Ascending aorta (tissue), 2 donors: ENCODE measurements around the gene CCR9. TPM values are rescaled to one million over a fixed set of nuclear protein-coding genes. Genes with fewer than 3 reads are reported as not detected.

ENCODE experiments used
- DNase-seq, 2 donors: peaks; one replicate each; pipeline ENCODE4 v3.0.0-alpha.2; 2019; ENCODE audit warnings: low spot score in 2 of 2
- H3K27ac ChIP-seq, 2 donors: fragments of 200-600 bp; sonication (generic); one replicate each; pipeline ENCODE4 v1.5.1; 2016 to 2017; ENCODE audit warnings: mild to moderate bottlenecking in 1 of 2
- H3K27me3 ChIP-seq: fragments of 200-600 bp; sonication (generic); one replicate; pipeline ENCODE4 v1.5.1; 2017
- H3K36me3 ChIP-seq, 2 donors: fragments of 200-600 bp; sonication (generic); one replicate each; pipeline ENCODE4 v1.5.1; 2016
- H3K4me1 ChIP-seq, 2 donors: fragments of 200-600 bp; sonication (generic); one replicate each; pipeline ENCODE4 v1.5.1; 2016 to 2017; ENCODE audit warnings: mild to moderate bottlenecking in 1 of 2
- H3K4me3 ChIP-seq, 2 donors: fragments of 200-600 bp; sonication (generic); one replicate each; pipeline ENCODE4 v1.5.1; 2016 to 2017; ENCODE audit warnings: mild to moderate bottlenecking in 1 of 2
- H3K9me3 ChIP-seq, 2 donors: fragments of 200-600 bp; sonication (generic); one replicate each; pipeline ENCODE4 v1.5.1; 2016
- intact Hi-C: fragments of 100-400 bp; cut with DNase I; formaldehyde crosslinking; loops from one replicate; pipeline ENCODE4 v1.15.1; 2023
- total RNA-seq: library from RNA; depleted of rRNA; stranded (reverse); fragments of >200 nt; gene quantifications from one replicate; pipeline ENCODE4 v1.1.0, GENCODE V29; 2016
- TF ChIP-seq, protein P1 (sequence below), 3 experiments: fragments of 200-600 bp in 2 of 3; fragments of 450-650 bp in 1 of 3; sonication (generic) in 2 of 3; IDR thresholded peaks; one replicate each; pipeline ENCODE4 v1.5.1; 2016 to 2019; ENCODE audit warnings: antibody characterized with exemption in 3 of 3, mild to moderate bottlenecking in 1 of 3, moderate library complexity in 1 of 3

The CCR9 gene
- total RNA-seq, 1 donor from 2014 or later: not detected

DNA sequence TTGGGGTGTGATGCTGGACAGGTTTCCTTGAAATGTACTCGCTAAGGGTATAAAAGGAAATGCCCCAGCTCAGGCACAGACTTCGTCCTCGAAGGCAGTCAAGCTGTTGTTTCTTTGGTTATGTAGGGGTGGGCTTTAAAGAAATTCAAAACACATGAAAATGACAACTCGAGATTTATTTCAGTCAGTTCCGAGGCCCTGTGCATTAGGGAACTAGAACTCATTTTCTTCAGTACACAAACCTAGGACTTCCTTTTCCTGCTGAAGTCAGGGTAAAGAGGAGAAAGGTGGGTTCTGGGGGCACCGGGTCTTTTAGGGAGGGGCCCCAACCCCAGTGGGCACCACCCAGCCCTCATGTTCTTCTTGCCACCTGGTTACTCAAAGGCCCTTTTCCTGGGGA lies 7.7 kb downstream of the CCR9 start:
- H3K4me3 ChIP-seq: no peak overlapping the region

DNA sequence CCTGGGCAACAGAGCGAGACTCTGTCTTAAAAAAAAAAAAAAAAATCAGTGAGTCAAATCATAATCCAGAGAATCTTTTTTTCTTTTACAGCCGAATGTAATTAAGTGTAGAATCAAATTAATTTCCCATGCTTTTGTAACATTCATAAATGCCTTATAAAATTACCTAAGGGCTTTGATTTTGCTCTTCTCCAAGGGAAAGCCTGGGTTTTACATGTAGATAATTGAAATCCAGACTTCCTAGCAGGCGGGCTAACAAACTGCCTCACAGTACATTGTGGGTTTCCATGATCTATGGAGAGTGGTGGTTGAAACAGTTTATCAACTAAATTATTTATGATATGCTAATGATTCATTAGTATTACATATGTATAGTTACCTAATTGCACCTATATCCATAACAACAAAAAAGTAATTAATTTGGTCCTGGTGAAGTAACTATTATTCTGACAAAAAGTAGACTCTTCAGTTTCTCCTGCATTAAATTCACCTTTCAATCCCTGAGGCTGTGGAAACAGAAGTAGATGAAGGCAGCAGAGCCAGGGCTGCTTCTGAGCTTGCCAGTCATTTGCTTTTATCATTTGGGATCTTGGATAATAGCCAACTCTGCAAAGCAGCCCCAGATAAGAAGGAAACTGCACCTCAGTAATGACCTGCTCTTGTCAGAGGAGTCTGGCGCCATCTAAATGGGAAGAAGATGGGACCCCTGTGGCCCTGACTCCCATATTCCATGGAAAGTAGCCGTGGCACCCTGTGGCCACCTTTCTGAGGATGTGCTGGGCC lies 9.5 kb downstream of the CCR9 start:
- no peaks in the 10 kb centered on the region for H3K4me1 ChIP-seq
- no peaks in the 10 kb centered on the region for H3K9me3 ChIP-seq
- no peak for DNase-seq
- no peaks in the 10 kb centered on the region for H3K36me3 ChIP-seq
- no peak overlapping the region for H3K4me3 ChIP-seq
- no peak overlapping the region for H3K27ac ChIP-seq
- TF ChIP-seq, protein P1, sequence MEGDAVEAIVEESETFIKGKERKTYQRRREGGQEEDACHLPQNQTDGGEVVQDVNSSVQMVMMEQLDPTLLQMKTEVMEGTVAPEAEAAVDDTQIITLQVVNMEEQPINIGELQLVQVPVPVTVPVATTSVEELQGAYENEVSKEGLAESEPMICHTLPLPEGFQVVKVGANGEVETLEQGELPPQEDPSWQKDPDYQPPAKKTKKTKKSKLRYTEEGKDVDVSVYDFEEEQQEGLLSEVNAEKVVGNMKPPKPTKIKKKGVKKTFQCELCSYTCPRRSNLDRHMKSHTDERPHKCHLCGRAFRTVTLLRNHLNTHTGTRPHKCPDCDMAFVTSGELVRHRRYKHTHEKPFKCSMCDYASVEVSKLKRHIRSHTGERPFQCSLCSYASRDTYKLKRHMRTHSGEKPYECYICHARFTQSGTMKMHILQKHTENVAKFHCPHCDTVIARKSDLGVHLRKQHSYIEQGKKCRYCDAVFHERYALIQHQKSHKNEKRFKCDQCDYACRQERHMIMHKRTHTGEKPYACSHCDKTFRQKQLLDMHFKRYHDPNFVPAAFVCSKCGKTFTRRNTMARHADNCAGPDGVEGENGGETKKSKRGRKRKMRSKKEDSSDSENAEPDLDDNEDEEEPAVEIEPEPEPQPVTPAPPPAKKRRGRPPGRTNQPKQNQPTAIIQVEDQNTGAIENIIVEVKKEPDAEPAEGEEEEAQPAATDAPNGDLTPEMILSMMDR (IDR thresholded peaks at IDR 0.05): no peak
- intact Hi-C loops: no loop called here
- no peaks in the 10 kb centered on the region for H3K27me3 ChIP-seq

More for the DNA sequence above, 7.7 kb downstream of the CCR9 start:
- Histone ChIP-seq H3K4me1 (no peaks in the 10 kb centered on the region), H3K36me3 (no peaks in the 10 kb centered on the region), H3K27me3 (no peaks in the 10 kb centered on the region), H3K9me3 (no peaks in the 10 kb centered on the region), H3K27ac (no peak overlapping the region)
- DNase-seq: no peak
- intact Hi-C loops: no loop called here
- TF ChIP-seq, protein P1 (IDR thresholded peaks at IDR 0.05): no peak

DNA sequence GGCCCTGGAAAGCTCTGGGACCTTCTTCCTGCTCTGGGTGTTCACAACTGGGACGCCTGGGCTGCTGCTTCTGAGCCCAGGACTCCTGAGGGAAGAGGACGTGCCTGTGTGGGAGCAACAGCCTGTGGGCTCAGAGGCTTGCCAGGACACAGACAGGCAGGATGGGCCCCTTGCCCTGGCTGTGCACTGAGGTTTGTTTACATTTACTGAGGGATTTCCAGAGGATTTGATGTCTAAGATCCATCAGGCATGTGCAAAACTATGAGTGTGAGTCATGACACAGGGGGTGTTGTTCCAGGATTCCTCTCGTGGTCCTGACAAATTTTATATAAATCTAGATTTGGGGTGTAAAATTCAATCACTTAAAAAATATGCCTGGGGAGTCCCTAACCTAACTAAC lies 10.6 kb downstream of the CCR9 start:
- Histone ChIP-seq H3K27ac (no peak overlapping the region), H3K36me3 (no peaks in the 10 kb centered on the region), H3K4me1 (no peaks in the 10 kb centered on the region), H3K27me3 (no peaks in the 10 kb centered on the region), H3K9me3 (no peaks in the 10 kb centered on the region), H3K4me3 (no peak overlapping the region)
- no peak for DNase-seq
- intact Hi-C loops: no loop called here
- TF ChIP-seq, protein P1 (IDR thresholded peaks at IDR 0.05): no peak

DNA sequence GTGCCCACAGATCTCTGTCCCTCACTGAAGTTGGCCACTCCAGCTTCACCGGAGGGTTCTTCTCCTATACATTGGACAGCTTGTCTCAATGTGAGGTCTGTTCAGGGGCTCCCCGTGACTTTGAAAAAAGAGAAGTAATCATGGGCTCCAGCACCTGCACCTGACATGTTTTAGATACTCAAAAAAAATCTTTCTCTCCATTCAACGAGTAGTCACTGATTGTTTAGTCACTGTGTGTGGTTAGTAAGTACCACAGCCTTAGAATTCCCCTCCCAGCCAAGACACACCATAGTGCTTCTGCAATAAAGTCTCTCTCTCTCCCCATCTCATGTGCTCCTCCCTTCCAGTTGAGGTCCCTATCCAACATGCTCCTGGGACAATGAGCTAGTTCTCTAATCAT lies 18.6 kb downstream of the CCR9 start:
- TF ChIP-seq, protein P1 (IDR thresholded peaks at IDR 0.05): no peak
- no peak overlapping the region for H3K4me3 ChIP-seq
- H3K9me3 ChIP-seq: no peaks in the 10 kb centered on the region
- no peak overlapping the region for H3K27ac ChIP-seq
- no peaks in the 10 kb centered on the region for H3K27me3 ChIP-seq
- no peaks in the 10 kb centered on the region for H3K4me1 ChIP-seq
- intact Hi-C loops: no loop called here
- DNase-seq: no peak
- H3K36me3 ChIP-seq: no peaks in the 10 kb centered on the region

DNA sequence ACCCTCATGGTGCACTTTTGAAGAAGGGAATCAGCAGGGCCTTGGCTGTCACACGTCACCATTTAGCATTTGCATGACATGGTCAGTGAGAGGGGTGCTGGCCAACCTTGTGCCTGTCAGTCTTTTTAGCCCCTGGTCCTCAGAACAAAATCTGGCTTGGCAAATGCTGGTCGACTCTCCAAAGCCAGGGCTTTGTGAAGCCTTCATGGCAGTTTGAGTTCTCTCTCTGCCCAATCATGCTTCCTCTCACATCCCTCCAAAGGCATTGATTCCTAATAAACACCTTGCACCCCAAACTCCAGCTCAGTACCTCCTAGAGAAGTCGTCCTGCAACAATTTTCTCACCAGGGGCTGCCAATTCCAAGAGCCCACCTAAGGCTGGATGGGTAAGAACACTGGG lies 19.4 kb downstream of the CCR9 start:
- Histone ChIP-seq H3K36me3 (no peaks in the 10 kb centered on the region), H3K27ac (no peak overlapping the region), H3K4me3 (no peak overlapping the region), H3K4me1 (no peaks in the 10 kb centered on the region), H3K27me3 (no peaks in the 10 kb centered on the region), H3K9me3 (no peaks in the 10 kb centered on the region)
- intact Hi-C loops: no loop called here
- DNase-seq: no peak
- TF ChIP-seq, protein P1 (IDR thresholded peaks at IDR 0.05): no peak
